Measurements from ENCODE around the gene NFYC. TPM values are rescaled to one million over a fixed set of nuclear protein-coding genes. Genes with fewer than 3 reads are reported as not detected.

Gene NFYC
- total RNA-seq, 1 experiment from 2014 or later = 63.3 TPM

GRCh38 chr1:40740997-40741736 is 49.7 kb downstream of the NFYC start (continued):
- TF ChIP-seq ATF3 (IDR thresholded peaks at IDR 0.05) = no peak

GRCh38 chr1:40742363-40743061 is 51.0 kb downstream of the NFYC start:
- no peak overlapping the region for H3K9ac ChIP-seq (ENCODE audit: low read length)
- no peak for DNase-seq (ENCODE audit: low read depth, low spot score)
- H3K9me3 ChIP-seq (ENCODE audit: control insufficient read depth in 1 of 2, insufficient read depth in 1 of 2, low read depth in 1 of 2, low read length in 2 of 2) = no peaks in the 10 kb centered on the region
- no peak for ATAC-seq
- no peaks in the 10 kb centered on the region for H3K9me2 ChIP-seq (ENCODE audit: insufficient read depth)
- ChIA-PET RAD21 (ENCODE audit: low non-redundant PET in 1 of 2, low total read pairs in 2 of 2, uncharacterized antibody in 2 of 2, unreplicated experiment in 2 of 2) (no interaction called here), CTCF (no interaction called here), POLR2A (no interaction called here)
- no TSS peak for BruUV-seq (replicated peaks)
- H3K27ac ChIP-seq (ENCODE audit: low read depth, low read length) = no peak overlapping the region
- H3K36me3 ChIP-seq (ENCODE audit: control insufficient read depth in 1 of 2, insufficient read depth in 2 of 2, low read length in 2 of 2) = peaks cover 2 to 14% of the 10 kb centered on the region in 2 experiments; a peak in 3 of 4 replicates
- H3K4me1 ChIP-seq (ENCODE audit: control insufficient read depth in 1 of 2, insufficient read depth in 2 of 2, low read length in 2 of 2) = no peaks in the 10 kb centered on the region
- TF ChIP-seq CBX3 (IDR thresholded peaks at IDR 0.05; ENCODE audit: low read depth) (no peak), ELF1 (IDR thresholded peaks at IDR 0.05; ENCODE audit: borderline replicate concordance, low read depth) (no peak), ZBTB33 (IDR thresholded peaks at IDR 0.05; ENCODE audit: extremely low read depth, insufficient replicate concordance, low read length) (no peak), POLR2A (IDR thresholded peaks at IDR 0.05; ENCODE audit: borderline replicate concordance, extremely low read depth, insufficient read depth, insufficient read length) (no peak), FOSL1 (IDR thresholded peaks at IDR 0.05; ENCODE audit: low read depth) (no peak), JUND (IDR thresholded peaks at IDR 0.05) (no peak), SRF (IDR thresholded peaks at IDR 0.05; ENCODE audit: low read depth) (no peak), MAX (IDR thresholded peaks at IDR 0.05) (no peak), EZH2 (IDR thresholded peaks at IDR 0.05) (no peak), EGR1 (IDR thresholded peaks at IDR 0.05; ENCODE audit: low read depth) (no peak), REST (IDR thresholded peaks at IDR 0.05; ENCODE audit: low read depth) (no peak), CTCF (IDR thresholded peaks at IDR 0.05 in 2 of 3, conservative IDR thresholded peaks at IDR 0.05 in 1 of 3; ENCODE audit: borderline replicate concordance in 1 of 3, insufficient read depth in 1 of 3, low read depth in 2 of 3, low read length in 2 of 3) (no peak), SP1 (IDR thresholded peaks at IDR 0.05; ENCODE audit: low read depth) (no peak)
- H2AFZ ChIP-seq (ENCODE audit: low read depth, low read length, poor library complexity, severe bottlenecking) = no peak overlapping the region
- intact Hi-C loops (cut with micrococcal nuclease) = no loop called here
- H4K20me1 ChIP-seq (ENCODE audit: insufficient read depth) = no peaks in the 10 kb centered on the region
- H3K4me2 ChIP-seq (ENCODE audit: low read length) = no peak overlapping the region
- H3K79me2 ChIP-seq (ENCODE audit: insufficient read depth, low read length) = peaks cover 28% of the 10 kb centered on the region; the same call in 1 of the 2 replicates
- no peaks in the 10 kb centered on the region for H3K27me3 ChIP-seq (ENCODE audit: insufficient read depth, low read length)
- no peak overlapping the region for H3K4me3 ChIP-seq (replicated peaks in 1 of 2; ENCODE audit: low read depth in 1 of 2, low read length in 2 of 2)
